K562 (cell line): ENCODE data around the gene CORT. TPM values are rescaled to one million over a fixed set of nuclear protein-coding genes. Genes with fewer than 3 reads are reported as not detected.
A peak's percentile ranks its signal among the peaks of the same experiment; 100 is the strongest.

Source experiments
- CC2D1A ChIP-seq: fragments of 450-650 bp; IDR thresholded peaks from 2 replicates; pipeline ENCODE4 v1.6.1; 2017; ENCODE audit warnings: mild to moderate bottlenecking
- CHD4 ChIP-seq: fragments of 200-600 bp; sonication (generic); IDR thresholded peaks from 3 replicates; pipeline ENCODE4 v1.6.1; 2012; ENCODE audit warnings: low read depth, mild to moderate bottlenecking, mixed read lengths, low read length, inconsistent platforms; ENCODE audit not compliant: insufficient read depth, insufficient replicate concordance, poor library complexity, severe bottlenecking
- DPF2 ChIP-seq: fragments of 450-650 bp; IDR thresholded peaks from 2 replicates; pipeline ENCODE4 v1.6.1; 2016
- FOXM1 ChIP-seq, 2 experiments: fragments of 450-650 bp in 1 of 2; sonication (generic) in 1 of 2; formaldehyde crosslinking in 1 of 2; IDR thresholded peaks; 2 replicates each; pipeline versions ENCODE4 v1.6.1 to v1.9.0; 2017 to 2022; ENCODE audit warnings: low read depth in 2 of 2, mild to moderate bottlenecking in 2 of 2, missing genetic modification reagents in 1 of 2, moderate library complexity in 1 of 2
- NR1H2 ChIP-seq: sonication (generic); formaldehyde crosslinking; IDR thresholded peaks from 2 replicates; pipeline ENCODE4 v1.4.0; 2020; ENCODE audit warnings: mild to moderate bottlenecking, missing genetic modification reagents
- RCOR1 ChIP-seq, 2 experiments: IDR thresholded peaks; 2 replicates each; pipeline ENCODE4 v1.6.1; 2012; ENCODE audit warnings: low read depth in 2 of 2, low read length in 2 of 2, borderline replicate concordance in 1 of 2, improper control_type of control experiment in 1 of 2
- SMARCB1 ChIP-seq: IDR thresholded peaks from 2 replicates; pipeline ENCODE4 v1.6.1; 2011; ENCODE audit warnings: improper control_type of control experiment, low read depth; ENCODE audit not compliant: insufficient read length
- ZBTB17 ChIP-seq: fragments of 450-650 bp; formaldehyde crosslinking; IDR thresholded peaks from 2 replicates; pipeline ENCODE4 v1.4.0; 2020; ENCODE audit warnings: mild to moderate bottlenecking
- ZNF24 ChIP-seq: fragments of 450-650 bp; IDR thresholded peaks from 2 replicates; pipeline ENCODE4 v1.6.1; 2016
- ZNF282 ChIP-seq: sonication (generic); formaldehyde crosslinking; IDR thresholded peaks from 2 replicates; pipeline ENCODE4 v1.8.1; 2023; ENCODE audit warnings: missing genetic modification reagents
- polyA plus RNA-seq, 8 experiments: library from polyadenylated mRNA; depleted of rRNA in 4 of 8; stranded (reverse) in 5 of 8; unstranded in 3 of 8; fragments of >200 nt; fragmentation: Nextera tagmentation in 2 of 8; fragmentation: Illumina TruSeq in 1 of 8; extraction: Ambion mirVana in 2 of 8; extraction: Trizol in 1 of 8; gene quantifications; 2 replicates each; pipeline versions ENCODE4 v1.2.1 to v1.2.3, GENCODE V29; 2011 to 2014; ENCODE audit warnings: inconsistent platforms in 1 of 8, missing spikeins in 1 of 8
- total RNA-seq, 7 experiments: library from RNA; depleted of rRNA in 6 of 7; stranded (reverse); fragments of >200 nt in 6 of 7; fragmentation: Illumina TruSeq in 2 of 7; extraction: Trizol in 2 of 7; gene quantifications; 2 replicates each; pipeline versions ENCODE4 v1.2.1 to v1.2.3, GENCODE V29; 2011 to 2021; ENCODE audit warnings: low replicate concordance in 1 of 7
- TF ChIP-seq, protein P1 (sequence below): IDR thresholded peaks from 2 replicates; pipeline ENCODE4 v1.6.1; 2011; ENCODE audit not compliant: insufficient read length; ENCODE audit errors: extremely low read depth
- TF ChIP-seq, protein P2 (sequence below): sonication (generic); formaldehyde crosslinking; IDR thresholded peaks from 2 replicates; pipeline ENCODE4 v1.8.0; 2022; ENCODE audit warnings: mild to moderate bottlenecking, missing genetic modification reagents
- TF ChIP-seq, protein P3 (sequence below), 2 experiments: fragments of 450-650 bp in 1 of 2; sonication (generic) in 1 of 2; formaldehyde crosslinking in 1 of 2; IDR thresholded peaks; 2 replicates each; pipeline versions ENCODE4 v1.7.1 to v1.9.0; 2016 to 2022; ENCODE audit warnings: inconsistent platforms in 1 of 2, mild to moderate bottlenecking in 1 of 2, missing genetic modification reagents in 1 of 2
- TF ChIP-seq, protein P4 (sequence below), 2 experiments: fragments of 450-650 bp; conservative IDR thresholded peaks; 2 replicates each; pipeline ENCODE4 v1.6.1; 2017; ENCODE audit warnings: mild to moderate bottlenecking in 2 of 2, moderate library complexity in 2 of 2

The CORT gene
- total and polyA plus RNA-seq, 9 of the 15 experiments (the other 6 are each of a cell fraction or from before 2014, with no cell fraction given) = 0.08 to 0.54 (median 0.13) TPM; not detected in 5

DNA sequence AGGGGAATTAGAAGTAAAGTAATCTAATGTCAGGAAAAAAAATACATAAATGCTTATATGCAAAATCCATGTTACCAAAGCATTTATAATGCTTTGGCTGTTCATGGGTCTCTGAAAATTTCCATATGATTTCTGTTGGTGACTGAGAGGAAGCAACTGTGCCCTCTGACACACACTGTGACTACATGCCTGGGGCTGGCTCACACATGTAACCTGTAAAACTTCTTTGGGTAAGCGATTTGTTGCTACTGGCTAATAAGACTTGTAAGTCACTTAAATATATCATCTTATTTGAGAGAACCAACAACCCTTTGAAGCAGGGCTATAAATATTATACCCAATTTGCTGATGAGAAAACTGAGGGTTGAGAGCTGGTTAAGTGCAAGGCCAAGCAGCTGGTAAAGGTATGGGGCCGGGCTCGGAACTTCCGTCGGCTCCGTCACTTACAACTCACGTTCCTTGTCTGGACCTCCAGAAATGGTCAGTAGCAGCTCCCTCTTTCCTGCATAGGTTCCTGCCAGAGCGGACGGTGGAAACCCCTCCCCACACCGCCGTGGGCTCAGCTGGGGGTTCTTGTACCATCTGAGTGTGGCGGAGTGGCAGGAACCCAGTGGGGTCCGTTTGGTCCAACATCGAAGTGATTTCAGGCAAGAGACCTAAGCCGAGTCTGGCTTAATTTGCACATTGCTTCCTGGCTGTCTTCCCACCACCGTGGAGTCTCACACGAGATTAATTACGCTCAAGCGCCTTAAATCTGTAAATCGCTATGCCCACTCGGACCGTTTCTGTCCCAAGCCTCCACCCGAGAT is 21.8 kb downstream of the CORT start (continued):
- TF ChIP-seq, protein P1, sequence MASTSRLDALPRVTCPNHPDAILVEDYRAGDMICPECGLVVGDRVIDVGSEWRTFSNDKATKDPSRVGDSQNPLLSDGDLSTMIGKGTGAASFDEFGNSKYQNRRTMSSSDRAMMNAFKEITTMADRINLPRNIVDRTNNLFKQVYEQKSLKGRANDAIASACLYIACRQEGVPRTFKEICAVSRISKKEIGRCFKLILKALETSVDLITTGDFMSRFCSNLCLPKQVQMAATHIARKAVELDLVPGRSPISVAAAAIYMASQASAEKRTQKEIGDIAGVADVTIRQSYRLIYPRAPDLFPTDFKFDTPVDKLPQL = no peak
- TF ChIP-seq DPF2 (peak; percentile 31; the same call in 1 of the 2 replicates), NR1H2 (CRISPR knock-in tag) (0 out of 2 replicates have a peak, but pooled peaks have one; percentile 17), CC2D1A (0 out of 2 replicates have a peak, but pooled peaks have one; percentile 33), SMARCB1 (no peak), CHD4 (peak; percentile 84), ZBTB17 (CRISPR knock-in tag) (no peak), FOXM1 (IDR thresholded peaks at IDR 0.05; ENCODE audit: low read depth) (no peak), FOXM1 (CRISPR knock-in tag; IDR thresholded peaks at IDR 0.05; ENCODE audit: low read depth) (no peak), RCOR1 (IDR thresholded peaks at IDR 0.05; ENCODE audit: borderline replicate concordance in 1 of 2, low read depth in 2 of 2, low read length in 2 of 2) (peak; percentile 42 to 85; a peak in 3 of 4 replicates), ZNF24 (no peak), ZNF282 (no peak)
- TF ChIP-seq, protein P2, sequence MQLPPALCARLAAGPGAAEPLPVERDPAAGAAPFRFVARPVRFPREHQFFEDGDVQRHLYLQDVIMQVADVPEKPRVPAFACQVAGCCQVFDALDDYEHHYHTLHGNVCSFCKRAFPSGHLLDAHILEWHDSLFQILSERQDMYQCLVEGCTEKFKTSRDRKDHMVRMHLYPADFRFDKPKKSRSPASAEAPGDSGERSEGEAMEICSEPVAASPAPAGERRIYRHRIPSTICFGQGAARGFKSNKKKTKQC (CRISPR knock-in tag) = 0 out of 2 replicates have a peak, but pooled peaks have one; percentile 3
- TF ChIP-seq, protein P3, sequence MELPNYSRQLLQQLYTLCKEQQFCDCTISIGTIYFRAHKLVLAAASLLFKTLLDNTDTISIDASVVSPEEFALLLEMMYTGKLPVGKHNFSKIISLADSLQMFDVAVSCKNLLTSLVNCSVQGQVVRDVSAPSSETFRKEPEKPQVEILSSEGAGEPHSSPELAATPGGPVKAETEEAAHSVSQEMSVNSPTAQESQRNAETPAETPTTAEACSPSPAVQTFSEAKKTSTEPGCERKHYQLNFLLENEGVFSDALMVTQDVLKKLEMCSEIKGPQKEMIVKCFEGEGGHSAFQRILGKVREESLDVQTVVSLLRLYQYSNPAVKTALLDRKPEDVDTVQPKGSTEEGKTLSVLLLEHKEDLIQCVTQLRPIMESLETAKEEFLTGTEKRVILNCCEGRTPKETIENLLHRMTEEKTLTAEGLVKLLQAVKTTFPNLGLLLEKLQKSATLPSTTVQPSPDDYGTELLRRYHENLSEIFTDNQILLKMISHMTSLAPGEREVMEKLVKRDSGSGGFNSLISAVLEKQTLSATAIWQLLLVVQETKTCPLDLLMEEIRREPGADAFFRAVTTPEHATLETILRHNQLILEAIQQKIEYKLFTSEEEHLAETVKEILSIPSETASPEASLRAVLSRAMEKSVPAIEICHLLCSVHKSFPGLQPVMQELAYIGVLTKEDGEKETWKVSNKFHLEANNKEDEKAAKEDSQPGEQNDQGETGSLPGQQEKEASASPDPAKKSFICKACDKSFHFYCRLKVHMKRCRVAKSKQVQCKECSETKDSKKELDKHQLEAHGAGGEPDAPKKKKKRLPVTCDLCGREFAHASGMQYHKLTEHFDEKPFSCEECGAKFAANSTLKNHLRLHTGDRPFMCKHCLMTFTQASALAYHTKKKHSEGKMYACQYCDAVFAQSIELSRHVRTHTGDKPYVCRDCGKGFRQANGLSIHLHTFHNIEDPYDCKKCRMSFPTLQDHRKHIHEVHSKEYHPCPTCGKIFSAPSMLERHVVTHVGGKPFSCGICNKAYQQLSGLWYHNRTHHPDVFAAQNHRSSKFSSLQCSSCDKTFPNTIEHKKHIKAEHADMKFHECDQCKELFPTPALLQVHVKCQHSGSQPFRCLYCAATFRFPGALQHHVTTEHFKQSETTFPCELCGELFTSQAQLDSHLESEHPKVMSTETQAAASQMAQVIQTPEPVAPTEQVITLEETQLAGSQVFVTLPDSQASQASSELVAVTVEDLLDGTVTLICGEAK (IDR thresholded peaks at IDR 0.05) = no peak
- TF ChIP-seq, protein P3 (CRISPR knock-in tag; IDR thresholded peaks at IDR 0.05) = no peak
- TF ChIP-seq, protein P4, sequence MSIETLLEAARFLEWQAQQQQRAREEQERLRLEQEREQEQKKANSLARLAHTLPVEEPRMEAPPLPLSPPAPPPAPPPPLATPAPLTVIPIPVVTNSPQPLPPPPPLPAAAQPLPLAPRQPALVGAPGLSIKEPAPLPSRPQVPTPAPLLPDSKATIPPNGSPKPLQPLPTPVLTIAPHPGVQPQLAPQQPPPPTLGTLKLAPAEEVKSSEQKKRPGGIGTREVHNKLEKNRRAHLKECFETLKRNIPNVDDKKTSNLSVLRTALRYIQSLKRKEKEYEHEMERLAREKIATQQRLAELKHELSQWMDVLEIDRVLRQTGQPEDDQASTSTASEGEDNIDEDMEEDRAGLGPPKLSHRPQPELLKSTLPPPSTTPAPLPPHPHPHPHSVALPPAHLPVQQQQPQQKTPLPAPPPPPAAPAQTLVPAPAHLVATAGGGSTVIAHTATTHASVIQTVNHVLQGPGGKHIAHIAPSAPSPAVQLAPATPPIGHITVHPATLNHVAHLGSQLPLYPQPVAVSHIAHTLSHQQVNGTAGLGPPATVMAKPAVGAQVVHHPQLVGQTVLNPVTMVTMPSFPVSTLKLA (conservative IDR thresholded peaks at IDR 0.05) = no peak
